ENCODE results near the gene SHMT2. TPM values are rescaled to one million over a fixed set of nuclear protein-coding genes. Genes with fewer than 3 reads are reported as not detected.

SHMT2 gene
- total RNA-seq, 1 experiment from 2014 or later = 291 TPM

DNA sequence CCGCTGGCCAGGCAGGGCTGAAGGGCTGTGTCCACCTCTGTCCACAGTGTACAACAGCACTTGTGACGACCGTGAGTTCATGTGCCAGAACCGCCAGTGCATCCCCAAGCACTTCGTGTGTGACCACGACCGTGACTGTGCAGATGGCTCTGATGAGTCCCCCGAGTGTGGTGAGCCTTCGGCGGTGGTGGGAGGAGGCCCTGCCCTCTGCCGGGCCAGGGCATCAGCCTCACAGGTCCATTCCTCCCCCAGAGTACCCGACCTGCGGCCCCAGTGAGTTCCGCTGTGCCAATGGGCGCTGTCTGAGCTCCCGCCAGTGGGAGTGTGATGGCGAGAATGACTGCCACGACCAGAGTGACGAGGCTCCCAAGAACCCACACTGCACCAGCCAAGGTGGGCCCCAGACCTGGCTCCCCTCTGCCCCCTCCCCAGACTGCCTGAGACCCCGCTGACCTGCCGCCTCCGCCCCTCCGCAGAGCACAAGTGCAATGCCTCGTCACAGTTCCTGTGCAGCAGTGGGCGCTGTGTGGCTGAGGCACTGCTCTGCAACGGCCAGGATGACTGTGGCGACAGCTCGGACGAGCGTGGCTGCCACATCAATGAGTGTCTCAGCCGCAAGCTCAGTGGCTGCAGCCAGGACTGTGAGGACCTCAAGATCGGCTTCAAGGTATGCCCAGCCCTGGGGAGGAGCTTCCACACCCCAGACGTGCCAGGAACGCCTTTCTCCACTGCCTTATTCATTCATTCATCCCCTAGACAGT lies 33.7 kb upstream of the SHMT2 start:
- in situ Hi-C loops (cut with HindIII; ENCODE audit: low pct_unique_long_range_greater_than_20kb, low sequenced_read_pairs) = no loop called here
- no peak for DNase-seq (ENCODE audit: low read depth)

DNA sequence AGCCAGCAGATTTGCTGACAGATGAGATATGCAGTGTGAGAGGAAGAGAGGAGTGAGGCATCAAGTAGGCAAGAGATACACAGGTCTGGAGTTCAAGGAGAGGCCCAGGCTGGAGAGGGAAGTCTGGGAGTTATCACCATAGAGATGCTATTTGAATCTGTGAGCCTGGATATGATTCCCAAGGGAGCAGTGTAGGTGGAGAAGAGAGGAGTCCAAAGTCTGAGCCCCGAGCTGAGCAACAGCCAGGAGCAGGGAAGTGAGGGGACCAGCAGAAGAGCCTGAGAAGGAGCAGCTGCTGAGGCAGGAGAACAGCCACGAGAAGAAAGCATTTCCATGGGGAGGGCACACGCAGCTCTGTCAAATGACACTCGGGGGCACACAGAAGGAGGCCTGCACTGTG lies 33.1 kb upstream of the SHMT2 start:
- in situ Hi-C loops (cut with HindIII; ENCODE audit: low pct_unique_long_range_greater_than_20kb, low sequenced_read_pairs) = no loop called here
- no peak for DNase-seq (ENCODE audit: low read depth)

DNA sequence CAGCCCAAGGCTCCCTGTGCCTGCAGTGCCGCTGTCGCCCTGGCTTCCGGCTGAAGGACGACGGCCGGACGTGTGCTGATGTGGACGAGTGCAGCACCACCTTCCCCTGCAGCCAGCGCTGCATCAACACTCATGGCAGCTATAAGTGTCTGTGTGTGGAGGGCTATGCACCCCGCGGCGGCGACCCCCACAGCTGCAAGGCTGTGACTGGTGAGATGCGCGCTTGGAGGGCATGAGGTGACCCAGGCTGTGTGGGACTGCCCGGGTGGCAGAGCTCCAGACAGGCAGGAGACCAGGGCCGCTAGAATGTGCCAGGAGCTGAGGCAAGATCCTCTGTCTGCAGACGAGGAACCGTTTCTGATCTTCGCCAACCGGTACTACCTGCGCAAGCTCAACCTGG lies 32.6 kb upstream of the SHMT2 start:
- in situ Hi-C loops (cut with HindIII; ENCODE audit: low pct_unique_long_range_greater_than_20kb, low sequenced_read_pairs) = no loop called here

DNA sequence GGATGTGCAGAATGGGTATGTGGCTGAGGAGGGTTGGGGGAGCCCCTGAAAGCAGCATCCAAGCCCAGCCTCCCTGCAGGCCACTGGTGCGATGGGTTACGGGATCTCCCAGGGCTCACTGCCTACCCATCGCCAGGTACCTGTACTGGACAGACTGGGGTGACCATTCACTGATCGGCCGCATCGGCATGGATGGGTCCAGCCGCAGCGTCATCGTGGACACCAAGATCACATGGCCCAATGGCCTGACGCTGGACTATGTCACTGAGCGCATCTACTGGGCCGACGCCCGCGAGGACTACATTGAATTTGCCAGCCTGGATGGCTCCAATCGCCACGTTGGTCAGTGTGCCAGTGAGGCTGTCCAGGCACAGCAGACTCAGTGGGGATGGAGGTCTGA lies 31.2 kb upstream of the SHMT2 start:
- in situ Hi-C loops (cut with HindIII; ENCODE audit: low pct_unique_long_range_greater_than_20kb, low sequenced_read_pairs) = no loop called here
- no peak for DNase-seq (ENCODE audit: low read depth)

More for the DNA sequence above, 32.6 kb upstream of the SHMT2 start:
- no peak for DNase-seq (ENCODE audit: low read depth)

DNA sequence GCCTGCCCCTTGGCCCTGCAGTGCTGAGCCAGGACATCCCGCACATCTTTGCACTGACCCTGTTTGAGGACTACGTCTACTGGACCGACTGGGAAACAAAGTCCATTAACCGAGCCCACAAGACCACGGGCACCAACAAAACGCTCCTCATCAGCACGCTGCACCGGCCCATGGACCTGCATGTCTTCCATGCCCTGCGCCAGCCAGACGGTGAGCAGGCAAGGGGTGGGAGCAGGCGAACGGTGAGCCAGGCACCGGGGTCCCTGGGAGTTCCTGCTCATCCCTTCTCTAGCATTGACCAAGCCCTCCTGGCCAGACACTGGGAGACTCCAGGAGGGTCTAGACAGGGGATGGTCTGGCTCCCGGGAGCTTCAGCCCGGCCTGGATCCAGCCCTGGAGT lies 30.3 kb upstream of the SHMT2 start:
- DNase-seq (ENCODE audit: low read depth) = no peak
- in situ Hi-C loops (cut with HindIII; ENCODE audit: low pct_unique_long_range_greater_than_20kb, low sequenced_read_pairs) = no loop called here

- DNase-seq (ENCODE audit: low read depth) = no peak
- in situ Hi-C loops (cut with HindIII; ENCODE audit: low pct_unique_long_range_greater_than_20kb, low sequenced_read_pairs) = no loop called here
These were observed 29.0 kb upstream of the SHMT2 start for GRCh38 chr12:57200497-57200896.

- DNase-seq (ENCODE audit: low read depth) = no peak
- in situ Hi-C loops (cut with HindIII; ENCODE audit: low pct_unique_long_range_greater_than_20kb, low sequenced_read_pairs) = no loop called here
These were observed 28.3 kb upstream of the SHMT2 start for GRCh38 chr12:57201219-57201618.

DNA sequence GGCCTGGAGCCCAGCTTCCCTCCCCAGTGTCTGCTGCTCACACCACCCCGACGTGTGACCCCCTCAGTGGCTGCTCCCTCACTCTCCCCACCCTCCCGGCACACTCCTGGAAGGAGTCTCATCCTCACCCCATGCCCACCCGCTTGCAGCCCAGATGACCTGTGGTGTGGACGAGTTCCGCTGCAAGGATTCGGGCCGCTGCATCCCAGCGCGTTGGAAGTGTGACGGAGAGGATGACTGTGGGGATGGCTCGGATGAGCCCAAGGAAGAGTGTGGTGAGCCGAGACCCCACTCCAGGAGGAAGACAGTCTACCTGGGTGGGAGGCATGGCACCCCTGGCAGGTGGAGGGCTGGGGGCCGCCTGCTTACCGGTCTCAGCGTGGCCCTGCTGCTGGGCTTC lies 27.9 kb upstream of the SHMT2 start:
- no peak for DNase-seq (ENCODE audit: low read depth)
- in situ Hi-C loops (cut with HindIII; ENCODE audit: low pct_unique_long_range_greater_than_20kb, low sequenced_read_pairs) = no loop called here

DNA sequence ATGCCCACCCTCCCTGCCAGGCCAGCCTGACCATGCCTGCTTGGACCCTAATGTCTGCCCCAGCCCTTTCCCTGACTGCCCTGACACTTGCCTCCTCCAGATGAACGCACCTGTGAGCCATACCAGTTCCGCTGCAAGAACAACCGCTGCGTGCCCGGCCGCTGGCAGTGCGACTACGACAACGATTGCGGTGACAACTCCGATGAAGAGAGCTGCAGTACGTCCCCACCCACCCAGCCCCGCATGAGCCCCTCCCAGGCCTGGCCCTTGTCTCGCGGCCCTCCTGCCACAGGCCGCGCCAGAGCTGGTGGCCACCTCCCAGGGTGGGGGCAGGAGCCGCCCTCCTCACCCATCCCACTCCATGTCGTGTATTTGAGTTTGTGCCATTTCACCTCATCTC lies 27.2 kb upstream of the SHMT2 start:
- no peak for DNase-seq (ENCODE audit: low read depth)

DNA sequence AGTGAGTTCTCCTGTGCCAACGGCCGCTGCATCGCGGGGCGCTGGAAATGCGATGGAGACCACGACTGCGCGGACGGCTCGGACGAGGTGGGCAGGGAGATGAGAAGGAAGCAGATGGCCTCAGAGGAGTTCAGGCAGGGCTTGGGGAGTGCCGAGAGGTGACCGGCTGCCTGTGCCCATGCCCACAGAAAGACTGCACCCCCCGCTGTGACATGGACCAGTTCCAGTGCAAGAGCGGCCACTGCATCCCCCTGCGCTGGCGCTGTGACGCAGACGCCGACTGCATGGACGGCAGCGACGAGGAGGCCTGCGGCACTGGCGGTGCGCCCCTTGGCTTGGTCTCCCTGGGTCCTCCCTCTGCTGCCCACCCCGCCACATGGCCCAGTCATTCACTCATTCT lies 26.3 kb upstream of the SHMT2 start:
- in situ Hi-C loops (cut with HindIII; ENCODE audit: low pct_unique_long_range_greater_than_20kb, low sequenced_read_pairs) = no loop called here
- DNase-seq (ENCODE audit: low read depth) = no peak

More for the DNA sequence above, 27.2 kb upstream of the SHMT2 start:
- in situ Hi-C loops (cut with HindIII; ENCODE audit: low pct_unique_long_range_greater_than_20kb, low sequenced_read_pairs) = no loop called here

DNA sequence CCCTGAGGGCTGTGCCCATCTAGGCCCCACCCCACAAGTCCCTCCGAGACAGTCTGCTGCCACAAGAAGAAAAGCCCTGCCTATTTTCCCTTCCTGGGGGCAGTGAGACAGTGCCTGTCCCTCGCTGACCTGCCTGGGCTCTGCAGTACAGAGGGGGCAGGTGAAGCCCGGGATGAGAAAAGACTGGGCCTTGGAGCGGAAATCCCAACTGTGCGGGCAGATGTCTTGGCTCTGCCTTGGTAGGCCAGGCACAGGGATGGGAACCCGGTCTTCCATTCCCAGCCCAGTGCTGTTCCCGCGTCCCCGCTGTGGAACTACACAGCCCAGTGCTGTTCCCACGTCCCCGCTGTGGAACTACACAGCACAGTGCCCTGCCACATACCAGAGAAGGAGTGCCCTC lies 25.7 kb upstream of the SHMT2 start:
- in situ Hi-C loops (cut with HindIII; ENCODE audit: low pct_unique_long_range_greater_than_20kb, low sequenced_read_pairs) = no loop called here
- DNase-seq (ENCODE audit: low read depth) = no peak

- DNase-seq (ENCODE audit: low read depth) = no peak
- in situ Hi-C loops (cut with HindIII; ENCODE audit: low pct_unique_long_range_greater_than_20kb, low sequenced_read_pairs) = no loop called here
These were observed 25.1 kb upstream of the SHMT2 start for GRCh38 chr12:57204454-57204853.

GRCh38 chr12:57205186-57205585 lies 24.3 kb upstream of the SHMT2 start:
- in situ Hi-C loops (cut with HindIII; ENCODE audit: low pct_unique_long_range_greater_than_20kb, low sequenced_read_pairs) = no loop called here
- DNase-seq (ENCODE audit: low read depth) = no peak

DNA sequence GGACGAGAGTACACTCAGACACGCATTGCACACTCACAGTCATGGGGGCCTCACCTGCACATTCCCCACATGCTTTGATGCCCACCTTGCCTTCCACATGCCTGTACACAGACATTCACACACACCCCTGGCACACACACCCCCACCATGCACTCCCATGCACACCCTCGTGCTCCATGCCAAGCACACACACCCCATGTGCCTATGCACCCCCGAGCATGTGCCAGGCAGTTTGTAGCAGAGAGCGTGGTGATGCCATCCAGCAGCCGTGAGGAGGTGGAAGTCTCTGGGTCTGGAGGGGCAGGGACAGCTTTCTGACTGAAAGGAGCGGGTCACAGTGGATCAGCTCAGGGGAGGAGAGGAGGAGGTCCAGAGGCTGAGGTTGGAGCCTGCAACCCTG lies 23.6 kb upstream of the SHMT2 start:
- in situ Hi-C loops (cut with HindIII; ENCODE audit: low pct_unique_long_range_greater_than_20kb, low sequenced_read_pairs) = no loop called here
- no peak for DNase-seq (ENCODE audit: low read depth)

- in situ Hi-C loops (cut with HindIII; ENCODE audit: low pct_unique_long_range_greater_than_20kb, low sequenced_read_pairs) = no loop called here
These were observed 21.5 kb upstream of the SHMT2 start for GRCh38 chr12:57207731-57208630.

DNA sequence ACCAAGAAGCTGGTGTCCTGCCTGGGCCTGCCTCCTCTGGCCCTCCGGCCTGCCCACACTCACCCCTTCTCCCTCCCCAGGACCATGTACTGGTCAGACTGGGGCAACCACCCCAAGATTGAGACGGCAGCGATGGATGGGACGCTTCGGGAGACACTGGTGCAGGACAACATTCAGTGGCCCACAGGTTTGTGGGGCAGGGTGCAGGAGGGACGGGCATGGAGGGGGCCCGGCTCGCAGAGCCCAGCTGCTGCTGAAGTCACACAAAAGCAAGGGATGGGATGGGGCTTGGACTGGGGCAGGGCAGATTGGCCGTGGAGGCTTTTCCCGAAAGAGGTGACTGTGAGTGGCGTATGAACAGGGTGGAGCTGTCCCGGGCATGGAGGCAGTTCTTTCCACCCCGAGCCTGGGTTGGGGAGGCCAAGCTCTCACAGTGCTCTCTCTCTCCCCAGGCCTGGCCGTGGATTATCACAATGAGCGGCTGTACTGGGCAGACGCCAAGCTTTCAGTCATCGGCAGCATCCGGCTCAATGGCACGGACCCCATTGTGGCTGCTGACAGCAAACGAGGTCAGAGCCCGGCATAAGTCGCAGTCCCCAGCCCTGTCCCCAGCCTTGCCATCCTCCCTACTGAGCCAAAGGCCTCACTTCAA lies 20.8 kb upstream of the SHMT2 start:
- no peak for DNase-seq (ENCODE audit: low read depth)
- in situ Hi-C loops (cut with HindIII; ENCODE audit: low pct_unique_long_range_greater_than_20kb, low sequenced_read_pairs) = no loop called here

More at GRCh38 chr12:57207731-57208630, 21.5 kb upstream of the SHMT2 start:
- no peak for DNase-seq (ENCODE audit: low read depth)

- in situ Hi-C loops (cut with HindIII; ENCODE audit: low pct_unique_long_range_greater_than_20kb, low sequenced_read_pairs) = no loop called here
- no peak for DNase-seq (ENCODE audit: low read depth)
These were observed 19.6 kb upstream of the SHMT2 start for GRCh38 chr12:57209916-57210315.

GRCh38 chr12:57210461-57210860 lies 19.1 kb upstream of the SHMT2 start:
- no peak for DNase-seq (ENCODE audit: low read depth)
- in situ Hi-C loops (cut with HindIII; ENCODE audit: low pct_unique_long_range_greater_than_20kb, low sequenced_read_pairs) = no loop called here
